Neuronal stem cell (in vitro differentiated cells): ENCODE data around the gene ACAA1.
A peak's percentile ranks its signal among the peaks of the same experiment; 100 is the strongest.
"Not testable (repeated sequence)": the region's sequence is repeated elsewhere in the genome, so short reads cannot be mapped to it uniquely, and the experiment has no call there.

Experiments
- DNase-seq: peaks from one replicate; pipeline ENCODE4 v3.0.0-alpha.2; 2013; ENCODE audit warnings: low spot score
- H2AFZ ChIP-seq: one replicate; pipeline ENCODE4 v1.6.1; 2013; ENCODE audit warnings: mild to moderate bottlenecking, low read length, inconsistent platforms
- H2AK5ac ChIP-seq: 2 replicates; pipeline ENCODE4 v1.6.1; 2013; ENCODE audit warnings: low read depth, mild to moderate bottlenecking, inconsistent platforms, low read length, moderate library complexity, mixed read lengths
- H2BK120ac ChIP-seq: 2 replicates; pipeline ENCODE4 v1.6.1; 2013; ENCODE audit warnings: low read depth, mild to moderate bottlenecking, inconsistent platforms, low read length, moderate library complexity, mixed read lengths
- H2BK12ac ChIP-seq: one replicate; pipeline ENCODE4 v1.6.1; 2013; ENCODE audit warnings: low read length, inconsistent platforms
- H2BK15ac ChIP-seq: 2 replicates; pipeline ENCODE4 v1.6.1; 2013; ENCODE audit warnings: mild to moderate bottlenecking, low read length, inconsistent platforms, mixed read lengths
- H2BK5ac ChIP-seq: one replicate; pipeline ENCODE4 v1.6.1; 2013; ENCODE audit warnings: inconsistent platforms, mild to moderate bottlenecking, low read length, moderate library complexity
- H3K14ac ChIP-seq: one replicate; pipeline ENCODE4 v1.6.1; 2013; ENCODE audit warnings: low read length, inconsistent platforms
- H3K18ac ChIP-seq: 2 replicates; pipeline ENCODE4 v1.6.1; 2013; ENCODE audit warnings: low read length, inconsistent platforms
- H3K23ac ChIP-seq: 2 replicates; pipeline ENCODE4 v1.6.1; 2013; ENCODE audit warnings: low read depth, mild to moderate bottlenecking, mixed read lengths, low read length, inconsistent platforms; ENCODE audit not compliant: poor library complexity
- H3K27ac ChIP-seq: replicated peaks from 3 replicates; pipeline ENCODE4 v1.5.1; 2013; ENCODE audit warnings: low read length, inconsistent platforms
- H3K27me3 ChIP-seq, 3 experiments: 2 replicates each; pipeline ENCODE4 v1.6.1; 2013; ENCODE audit warnings: low read length in 3 of 3, mild to moderate bottlenecking in 2 of 3, inconsistent platforms in 1 of 3, low read depth in 1 of 3, mixed read lengths in 1 of 3, moderate library complexity in 1 of 3; ENCODE audit not compliant: control insufficient read depth in 3 of 3, insufficient read depth in 3 of 3
- H3K36me3 ChIP-seq, 2 donors: replicated peaks in 1 of 2; 2 replicates each; pipeline ENCODE4 v1.6.1; 2013; ENCODE audit warnings: low read length in 2 of 2; ENCODE audit not compliant: control insufficient read depth in 2 of 2, insufficient read depth in 2 of 2
- H3K4ac ChIP-seq: 2 replicates; pipeline ENCODE4 v1.6.1; 2013; ENCODE audit warnings: inconsistent platforms, mild to moderate bottlenecking, low read length, moderate library complexity
- H3K4me1 ChIP-seq, 2 donors: 1 replicate in 1 of 2; 2 replicates in 1 of 2; pipeline ENCODE4 v1.6.1; 2013; ENCODE audit warnings: low read length in 2 of 2, low read depth in 1 of 2; ENCODE audit not compliant: control insufficient read depth in 2 of 2, insufficient read depth in 1 of 2
- H3K4me2 ChIP-seq: one replicate; pipeline ENCODE4 v1.6.1; 2013; ENCODE audit warnings: mild to moderate bottlenecking, low read length, inconsistent platforms; ENCODE audit not compliant: insufficient read depth, poor library complexity, severe bottlenecking
- H3K4me3 ChIP-seq, 2 donors: 2 replicates each; pipeline ENCODE4 v1.5.1; 2013; ENCODE audit warnings: low read length in 2 of 2, mild to moderate bottlenecking in 2 of 2, inconsistent platforms in 1 of 2, moderate library complexity in 1 of 2
- H3K79me1 ChIP-seq: one replicate; pipeline ENCODE4 v1.6.1; 2013; ENCODE audit warnings: low read depth, mild to moderate bottlenecking, inconsistent platforms, low read length, moderate library complexity
- H3K9ac ChIP-seq: one replicate; pipeline ENCODE4 v1.6.1; 2013; ENCODE audit warnings: mild to moderate bottlenecking, low read depth, low read length, inconsistent platforms; ENCODE audit not compliant: poor library complexity
- H3K9me3 ChIP-seq, 2 donors: replicated peaks in 1 of 2; 2 replicates each; pipeline versions ENCODE3 to v1.6.1; 2013; ENCODE audit warnings: low read length in 2 of 2, mild to moderate bottlenecking in 2 of 2, inconsistent platforms in 1 of 2, low read depth in 1 of 2, mixed read lengths in 1 of 2, moderate library complexity in 1 of 2; ENCODE audit not compliant: control insufficient read depth in 2 of 2, insufficient read depth in 1 of 2
- H4K8ac ChIP-seq: one replicate; pipeline ENCODE4 v1.6.1; 2013; ENCODE audit warnings: low read depth, mild to moderate bottlenecking, inconsistent platforms, low read length, moderate library complexity
- H4K91ac ChIP-seq: one replicate; pipeline ENCODE4 v1.6.1; 2013; ENCODE audit warnings: low read length, low read depth, mild to moderate bottlenecking, inconsistent platforms; ENCODE audit not compliant: poor library complexity
- WGBS, 2 donors: extraction: QIAGEN DNeasy Blood & Tissue Kit; methylation state at CpG; one replicate each; pipeline ENCODE4 v1.1.7; 2013; ENCODE audit warnings: missing lambda C conversion rate in 2 of 2, mixed read lengths in 1 of 2; ENCODE audit not compliant: insufficient read length in 2 of 2, insufficient replicate concordance in 1 of 2; ENCODE audit errors: extremely low coverage in 2 of 2; 5-methylcytosine and 5-hydroxymethylcytosine counted together

The ACAA1 gene

DNA sequence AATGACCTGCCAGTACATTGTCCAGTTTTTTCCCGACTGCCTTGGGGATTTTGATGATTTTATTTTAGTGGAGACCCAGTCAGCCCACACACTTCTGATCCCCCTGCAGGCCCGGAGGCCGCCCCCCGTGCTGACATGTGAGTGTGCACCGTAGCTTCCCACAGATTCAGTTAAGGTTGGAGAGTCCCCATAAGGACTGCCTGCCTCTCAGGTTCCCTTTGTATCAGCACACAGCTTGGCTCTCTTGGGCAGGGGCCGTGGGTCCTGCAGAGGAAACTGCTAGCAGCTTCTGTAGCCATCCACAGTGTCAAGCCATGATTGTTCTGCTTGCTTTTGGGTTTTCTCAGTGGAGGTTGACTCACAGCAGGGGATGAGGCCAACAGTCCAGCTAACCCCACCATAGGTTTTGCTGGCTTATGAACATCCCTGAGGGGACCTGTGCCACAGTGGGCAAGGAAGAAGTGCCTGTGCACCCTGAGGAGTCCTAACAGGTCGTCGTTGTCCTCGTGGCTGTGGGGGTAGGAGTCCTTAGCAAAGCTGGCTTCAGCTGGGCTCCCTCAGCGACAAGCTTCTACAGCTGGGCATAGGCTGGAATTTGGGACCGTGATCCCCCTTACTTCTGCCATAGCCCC is 51.5 kb downstream of the ACAA1 start:
- no peak overlapping the region for H3K27ac ChIP-seq
- no peak overlapping the region for H3K4me3 ChIP-seq
- H3K9ac ChIP-seq: no peak overlapping the region
- H4K8ac ChIP-seq: no peak overlapping the region
- no peak overlapping the region for H3K14ac ChIP-seq
- DNase-seq: no peak
- no CpG with 5 or more reads among the region's 11 CpGs for WGBS, 2 donors
- H3K4me1 ChIP-seq: no peaks in the 10 kb centered on the region
- no peaks in the 10 kb centered on the region for H3K36me3 ChIP-seq
- H4K91ac ChIP-seq: no peak overlapping the region
- no peak overlapping the region for H3K4me2 ChIP-seq
- H3K27me3 ChIP-seq: peaks cover 0 to 3% (median 0%) of the 10 kb centered on the region in 3 experiments
- H2AK5ac ChIP-seq: no peak overlapping the region
- H3K79me1 ChIP-seq: no peaks in the 10 kb centered on the region
- H2BK120ac ChIP-seq: no peak overlapping the region
- H3K23ac ChIP-seq: no peak overlapping the region
- H2BK15ac ChIP-seq: no peak overlapping the region
- peaks cover 5 to 6% of the 10 kb centered on the region in 2 donors for H3K9me3 ChIP-seq
- no peak overlapping the region for H3K18ac ChIP-seq
- no peak overlapping the region for H2AFZ ChIP-seq
- no peak overlapping the region for H2BK12ac ChIP-seq
- no peak overlapping the region for H2BK5ac ChIP-seq
- no peak overlapping the region for H3K4ac ChIP-seq

DNA sequence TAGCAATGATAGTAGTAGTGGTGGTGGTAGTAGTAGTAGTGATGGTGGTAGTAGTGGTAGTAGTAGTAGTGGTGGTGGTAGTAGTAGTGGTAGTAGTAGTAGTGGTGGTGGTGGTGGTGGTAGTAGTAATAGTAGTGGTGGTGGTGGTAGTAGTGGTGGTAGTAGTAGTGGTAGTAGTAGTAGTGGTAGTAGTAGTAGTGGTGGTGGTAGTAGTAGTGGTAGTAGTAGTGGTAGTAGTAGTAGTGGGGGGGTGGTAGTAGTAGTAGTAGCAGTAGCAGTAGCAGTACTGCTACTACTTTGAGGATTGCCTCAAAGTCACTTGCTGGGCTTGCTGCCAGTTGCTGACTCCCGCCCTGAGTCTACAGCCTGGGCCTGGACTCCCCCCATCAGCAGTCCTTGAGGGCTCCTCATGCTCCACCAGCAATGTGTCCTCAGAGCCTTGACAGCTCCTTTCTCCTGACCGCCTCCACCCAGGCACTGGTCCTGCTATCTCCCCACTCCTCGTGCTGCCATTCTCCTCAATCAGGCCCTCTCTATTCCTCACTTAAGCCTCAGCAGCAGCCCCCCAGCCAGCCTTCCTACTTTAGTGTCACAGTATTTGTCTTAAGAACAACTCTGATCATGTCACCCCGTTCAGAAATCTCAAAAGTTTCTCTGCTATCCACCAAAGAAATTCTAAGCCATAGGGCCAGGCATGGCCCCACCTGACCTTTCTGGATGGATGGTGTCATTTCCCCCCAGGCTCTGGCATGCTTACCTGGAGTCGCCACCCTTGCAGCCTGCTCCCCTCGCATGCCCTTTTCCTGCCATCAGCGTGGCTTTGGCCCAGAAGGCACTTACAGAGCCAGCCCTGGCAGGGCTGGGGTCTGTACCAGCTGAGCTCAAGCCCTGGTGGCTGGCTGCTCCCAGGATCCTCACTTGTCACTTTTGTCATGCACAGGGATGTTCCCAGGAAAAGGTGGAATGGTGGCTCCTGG is 52.3 kb downstream of the ACAA1 start:
- H3K79me1 ChIP-seq: no peaks in the 10 kb centered on the region
- H2BK120ac ChIP-seq: no peak overlapping the region
- no peak overlapping the region for H2AFZ ChIP-seq
- no peak overlapping the region for H2AK5ac ChIP-seq
- H3K9me3 ChIP-seq: peaks cover 5 to 6% of the 10 kb centered on the region in 2 donors
- peak overlapping the region in 1 of 2 donors; percentile 68 for H3K4me3 ChIP-seq
- H4K8ac ChIP-seq: no peak overlapping the region
- peak overlapping the region; percentile 7 for H3K9ac ChIP-seq
- no peaks in the 10 kb centered on the region for H3K4me1 ChIP-seq
- no peak overlapping the region for H4K91ac ChIP-seq
- H3K14ac ChIP-seq: no peak overlapping the region
- no peak overlapping the region for H3K4ac ChIP-seq
- no peak overlapping the region for H3K27ac ChIP-seq
- no peak overlapping the region for H2BK15ac ChIP-seq
- H3K23ac ChIP-seq: no peak overlapping the region
- peak overlapping the region; percentile 80 for H3K18ac ChIP-seq
- no peaks in the 10 kb centered on the region for H3K27me3 ChIP-seq
- DNase-seq: no peak
- WGBS, 2 donors: no CpG with 5 or more reads among the region's 7 CpGs
- H2BK12ac ChIP-seq: no peak overlapping the region
- no peaks in the 10 kb centered on the region for H3K36me3 ChIP-seq
- H2BK5ac ChIP-seq: no peak overlapping the region
- H3K4me2 ChIP-seq: no peak overlapping the region

DNA sequence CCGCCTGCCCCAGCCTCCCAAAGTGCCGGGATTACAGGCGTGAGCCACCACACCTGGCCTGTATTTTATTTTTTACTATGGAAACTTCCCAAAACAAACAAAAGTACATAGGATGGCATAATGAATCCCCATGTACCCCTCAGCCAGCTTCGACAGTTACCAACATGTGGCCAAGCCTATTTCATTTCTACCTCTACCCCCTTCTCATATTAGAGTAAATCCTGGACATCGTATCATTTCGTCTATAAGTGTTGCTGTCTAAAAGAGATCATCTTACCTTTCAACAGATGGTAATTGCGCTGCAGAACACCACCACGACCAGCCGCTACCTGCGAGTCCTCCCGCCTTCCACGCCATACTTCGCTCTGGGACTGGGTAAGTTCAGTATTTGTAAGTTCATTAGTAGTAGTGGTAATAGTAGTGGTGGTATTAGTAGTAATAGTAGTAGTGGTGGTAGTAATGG is 53.0 kb downstream of the ACAA1 start:
- no CpG with 5 or more reads among the region's 13 CpGs for WGBS, 2 donors
- no peak overlapping the region for H2BK120ac ChIP-seq
- H3K23ac ChIP-seq: no peak overlapping the region
- H2BK15ac ChIP-seq: no peak overlapping the region
- no peak overlapping the region for H2AFZ ChIP-seq
- no peaks in the 10 kb centered on the region for H3K4me1 ChIP-seq
- H3K14ac ChIP-seq: no peak overlapping the region
- no peaks in the 10 kb centered on the region for H3K36me3 ChIP-seq
- H3K27ac ChIP-seq: no peak overlapping the region
- H3K27me3 ChIP-seq: no peaks in the 10 kb centered on the region
- H3K9me3 ChIP-seq: peaks cover 5 to 6% of the 10 kb centered on the region in 2 donors
- no peak overlapping the region for H3K18ac ChIP-seq
- no peak overlapping the region for H4K8ac ChIP-seq
- peak overlapping the region; percentile 7 for H3K9ac ChIP-seq
- H3K4ac ChIP-seq: no peak overlapping the region
- no peaks in the 10 kb centered on the region for H3K79me1 ChIP-seq
- no peak overlapping the region for H2BK12ac ChIP-seq
- H3K4me2 ChIP-seq: no peak overlapping the region
- H2BK5ac ChIP-seq: no peak overlapping the region
- no peak overlapping the region for H2AK5ac ChIP-seq
- no peak overlapping the region for H4K91ac ChIP-seq
- no peak for DNase-seq
- no peak overlapping the region for H3K4me3 ChIP-seq

DNA sequence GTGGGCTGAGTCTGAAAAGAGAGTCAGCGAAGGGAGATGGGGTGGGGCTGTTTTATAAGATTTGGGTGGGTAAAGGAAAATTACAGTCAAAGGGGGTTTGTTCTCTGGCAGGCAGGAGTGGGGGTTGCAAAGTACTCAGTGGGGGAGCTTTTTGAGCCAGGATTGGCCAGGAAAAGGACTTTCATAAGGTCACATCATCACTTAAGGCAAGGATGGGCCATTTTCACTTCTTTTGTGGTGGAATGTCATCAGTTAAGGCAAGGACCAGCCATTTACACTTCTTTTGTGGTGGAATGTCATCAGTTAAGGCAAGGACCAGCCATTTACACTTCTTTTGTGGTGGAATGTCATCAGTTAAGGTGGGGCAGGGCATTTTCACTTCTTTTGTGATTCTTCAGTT is 53.7 kb downstream of the ACAA1 start:
- H3K9me3 ChIP-seq, H3K79me1 ChIP-seq, H3K27ac ChIP-seq, H2BK12ac ChIP-seq, H3K4ac ChIP-seq, DNase-seq, H3K9ac ChIP-seq, H3K4me3 ChIP-seq, H3K14ac ChIP-seq, H2BK120ac ChIP-seq, H2BK15ac ChIP-seq, H3K4me1 ChIP-seq, H4K91ac ChIP-seq, H3K18ac ChIP-seq, H2AFZ ChIP-seq, H3K36me3 ChIP-seq, H4K8ac ChIP-seq, H3K27me3 ChIP-seq, H3K4me2 ChIP-seq, H3K23ac ChIP-seq, H2BK5ac ChIP-seq, H2AK5ac ChIP-seq: not testable (repeated sequence)
- no CpG with 5 or more reads among the region's 1 CpG for WGBS, 2 donors
